ENCODE results near the gene CLEC2B.

Gene CLEC2B

DNA sequence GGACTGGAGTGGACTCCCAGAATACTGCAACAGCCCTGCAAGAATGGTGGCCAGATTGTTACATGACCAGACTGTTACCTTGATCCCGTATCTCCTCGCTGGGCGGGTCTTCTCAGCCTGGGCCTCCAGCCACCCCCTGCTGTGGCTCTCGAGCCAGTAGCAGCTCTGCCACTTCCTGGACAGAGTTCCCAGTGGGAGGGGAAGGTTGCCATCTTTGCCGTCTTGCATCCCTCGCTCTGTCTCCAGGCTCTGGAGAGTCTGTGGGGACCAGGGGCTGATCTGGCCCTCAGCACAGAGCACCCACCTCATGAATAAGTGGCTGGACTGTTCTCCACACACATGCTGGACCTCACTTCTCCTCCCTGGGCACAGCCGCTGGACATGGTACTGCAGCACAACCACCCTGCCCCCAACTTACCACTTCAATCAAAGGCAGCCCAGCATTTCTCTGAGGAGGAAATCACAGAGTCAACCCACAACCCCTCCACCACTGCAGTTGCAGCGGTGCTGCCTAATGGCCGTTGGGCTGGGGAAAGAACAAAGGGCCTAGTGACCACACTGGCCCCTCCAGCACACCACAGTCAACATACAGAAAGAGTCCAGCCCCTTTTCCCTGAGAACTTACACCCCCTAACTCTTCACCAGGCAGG is 48.7 kb downstream of the CLEC2B start:
- H3K36me3 ChIP-seq = no peaks in the 10 kb centered on the region
- DNase-seq = no peak
- no peak overlapping the region for H3K4me3 ChIP-seq
- intact Hi-C loops (cut with DNase I; ENCODE audit: low total_unique reads) = no loop called here
- TF ChIP-seq, protein P1, sequence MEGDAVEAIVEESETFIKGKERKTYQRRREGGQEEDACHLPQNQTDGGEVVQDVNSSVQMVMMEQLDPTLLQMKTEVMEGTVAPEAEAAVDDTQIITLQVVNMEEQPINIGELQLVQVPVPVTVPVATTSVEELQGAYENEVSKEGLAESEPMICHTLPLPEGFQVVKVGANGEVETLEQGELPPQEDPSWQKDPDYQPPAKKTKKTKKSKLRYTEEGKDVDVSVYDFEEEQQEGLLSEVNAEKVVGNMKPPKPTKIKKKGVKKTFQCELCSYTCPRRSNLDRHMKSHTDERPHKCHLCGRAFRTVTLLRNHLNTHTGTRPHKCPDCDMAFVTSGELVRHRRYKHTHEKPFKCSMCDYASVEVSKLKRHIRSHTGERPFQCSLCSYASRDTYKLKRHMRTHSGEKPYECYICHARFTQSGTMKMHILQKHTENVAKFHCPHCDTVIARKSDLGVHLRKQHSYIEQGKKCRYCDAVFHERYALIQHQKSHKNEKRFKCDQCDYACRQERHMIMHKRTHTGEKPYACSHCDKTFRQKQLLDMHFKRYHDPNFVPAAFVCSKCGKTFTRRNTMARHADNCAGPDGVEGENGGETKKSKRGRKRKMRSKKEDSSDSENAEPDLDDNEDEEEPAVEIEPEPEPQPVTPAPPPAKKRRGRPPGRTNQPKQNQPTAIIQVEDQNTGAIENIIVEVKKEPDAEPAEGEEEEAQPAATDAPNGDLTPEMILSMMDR (IDR thresholded peaks at IDR 0.05) = no peak
- H3K27me3 ChIP-seq = no peaks in the 10 kb centered on the region
- no peaks in the 10 kb centered on the region for H3K4me1 ChIP-seq
- H3K27ac ChIP-seq = no peak overlapping the region
- H3K9me3 ChIP-seq = no peaks in the 10 kb centered on the region

DNA sequence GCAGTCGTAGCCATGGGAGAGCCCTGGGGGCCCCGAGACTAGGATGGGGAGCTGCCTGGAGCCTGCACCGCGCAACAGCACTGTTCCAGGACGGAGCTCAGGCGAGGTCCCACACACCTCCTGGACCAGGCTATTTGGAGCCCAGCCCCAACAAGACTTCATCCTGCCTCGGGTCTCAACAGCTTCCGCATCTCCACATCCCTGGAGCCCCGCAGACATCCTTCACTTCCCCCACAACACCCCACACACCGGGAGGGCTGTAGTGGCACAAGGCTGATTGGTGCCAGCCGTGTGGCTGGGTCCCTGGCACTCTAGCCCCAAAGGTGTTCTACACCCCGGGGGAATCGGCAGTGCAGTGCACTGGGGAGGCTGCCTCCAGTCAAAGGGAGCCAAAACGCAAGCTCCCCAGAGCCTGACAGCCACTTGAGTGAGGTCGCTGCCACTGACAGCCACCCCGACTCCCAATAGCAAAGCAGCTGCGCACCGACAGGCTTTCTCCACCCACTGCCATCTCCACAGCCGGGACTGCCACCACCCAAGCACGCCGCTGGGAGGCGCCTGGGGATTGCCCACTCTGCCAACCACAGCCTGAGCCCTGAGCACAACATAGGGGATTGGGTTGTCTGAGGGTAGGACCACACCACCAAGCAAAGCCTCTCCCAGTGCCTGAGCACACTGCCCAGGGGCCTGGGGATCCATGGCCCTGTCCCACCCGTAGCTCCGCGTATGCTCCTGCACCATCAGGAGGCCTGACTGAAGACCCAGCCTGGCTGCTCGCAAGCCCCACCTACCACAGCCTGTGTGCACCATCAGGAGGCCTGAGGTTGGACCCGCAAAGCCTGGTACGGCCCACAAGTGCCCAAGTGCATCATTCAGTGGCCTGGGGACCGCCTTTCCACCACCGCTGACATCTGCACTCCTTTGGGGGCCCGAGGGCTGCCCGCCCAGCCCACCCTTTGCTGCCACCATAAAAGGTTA is 55.0 kb downstream of the CLEC2B start:
- H3K27ac ChIP-seq = no peak overlapping the region
- H3K36me3 ChIP-seq = no peaks in the 10 kb centered on the region
- no peaks in the 10 kb centered on the region for H3K27me3 ChIP-seq
- H3K9me3 ChIP-seq = no peaks in the 10 kb centered on the region
- intact Hi-C loops (cut with DNase I; ENCODE audit: low total_unique reads) = no loop called here
- DNase-seq = peak; percentile 82 to 83
- H3K4me1 ChIP-seq = no peaks in the 10 kb centered on the region
- TF ChIP-seq, protein P1 (IDR thresholded peaks at IDR 0.05) = peak; percentile 31 to 42
- H3K4me3 ChIP-seq = peak overlapping the region in 1 of 2 donors; percentile 17

DNA sequence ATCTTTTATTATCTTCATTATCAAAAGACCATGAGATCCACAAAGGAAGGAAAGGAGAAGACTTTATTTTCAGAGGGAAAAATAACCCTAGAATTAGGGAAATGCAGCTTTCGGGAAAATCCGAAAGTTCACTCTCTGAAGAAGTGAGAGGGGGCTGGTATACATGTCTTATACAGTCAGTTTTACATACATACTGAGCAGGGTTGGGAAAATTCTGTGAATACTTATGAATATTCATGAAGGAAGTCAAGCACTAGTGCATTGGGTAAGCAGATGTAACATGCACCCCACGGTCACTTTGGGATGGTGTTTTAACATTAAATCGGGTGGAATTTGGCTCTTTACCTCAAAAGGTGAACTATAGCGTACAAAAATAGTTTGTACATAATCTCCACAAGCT is 57.5 kb downstream of the CLEC2B start:
- no peak for DNase-seq
- H3K27me3 ChIP-seq = no peaks in the 10 kb centered on the region
- no peak overlapping the region for H3K27ac ChIP-seq
- intact Hi-C loops (cut with DNase I; ENCODE audit: low total_unique reads) = no loop called here
- no peaks in the 10 kb centered on the region for H3K9me3 ChIP-seq
- H3K4me1 ChIP-seq = no peaks in the 10 kb centered on the region
- H3K36me3 ChIP-seq = no peaks in the 10 kb centered on the region
- no peak overlapping the region for H3K4me3 ChIP-seq
- TF ChIP-seq, protein P1 (IDR thresholded peaks at IDR 0.05) = no peak

DNA sequence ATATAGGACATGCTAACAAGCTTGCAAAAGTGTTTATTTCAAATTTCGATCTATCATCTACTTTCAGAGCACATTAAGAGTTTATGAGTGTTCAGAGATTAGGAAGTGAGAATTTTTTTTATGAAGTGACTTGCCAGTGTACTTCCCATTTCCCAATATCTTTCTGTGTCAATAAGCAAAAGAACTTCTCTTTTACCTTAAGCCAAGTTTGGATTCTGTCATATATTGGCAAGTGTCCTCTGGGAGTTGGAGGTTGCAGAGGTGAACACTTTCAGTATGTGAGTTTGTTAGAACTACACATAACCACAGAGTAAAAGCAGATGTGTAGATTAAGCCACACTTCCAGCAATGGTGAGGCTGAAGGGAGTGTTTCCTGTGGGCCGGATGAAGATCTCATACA is 58.5 kb downstream of the CLEC2B start:
- TF ChIP-seq, protein P1 (IDR thresholded peaks at IDR 0.05) = no peak
- no peak for DNase-seq
- H3K4me1 ChIP-seq = no peaks in the 10 kb centered on the region
- no peaks in the 10 kb centered on the region for H3K27me3 ChIP-seq
- H3K36me3 ChIP-seq = no peaks in the 10 kb centered on the region
- H3K27ac ChIP-seq = no peak overlapping the region
- intact Hi-C loops (cut with DNase I; ENCODE audit: low total_unique reads) = no loop called here
- H3K4me3 ChIP-seq = no peak overlapping the region
- H3K9me3 ChIP-seq = no peaks in the 10 kb centered on the region

DNA sequence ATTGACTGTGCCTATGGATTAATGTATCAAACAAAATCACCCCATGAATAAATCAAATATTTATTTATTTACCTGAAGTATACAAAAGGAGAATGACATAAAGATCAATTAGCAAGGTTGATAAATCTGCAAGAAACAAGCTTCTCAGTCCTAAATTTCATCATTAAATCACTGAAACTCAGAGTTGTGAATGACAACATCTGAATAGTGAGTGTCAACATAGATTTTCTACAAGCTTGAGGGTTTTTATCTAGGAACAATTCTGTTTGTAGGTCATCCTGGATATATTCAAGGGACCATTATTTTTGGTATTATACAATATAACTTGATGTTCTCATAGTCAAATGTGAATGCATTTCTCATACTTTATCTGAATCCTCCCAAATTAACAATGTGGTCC is 59.3 kb downstream of the CLEC2B start:
- Histone ChIP-seq H3K9me3 (no peaks in the 10 kb centered on the region), H3K4me1 (no peaks in the 10 kb centered on the region), H3K27me3 (no peaks in the 10 kb centered on the region), H3K4me3 (no peak overlapping the region), H3K27ac (no peak overlapping the region), H3K36me3 (no peaks in the 10 kb centered on the region)
- DNase-seq = no peak
- intact Hi-C loops (cut with DNase I; ENCODE audit: low total_unique reads) = no loop called here
- TF ChIP-seq, protein P1 (IDR thresholded peaks at IDR 0.05) = no peak

All from tibial artery (tissue), 4 donors.